Mesothelial cell of epicardium (in vitro differentiated cells): ENCODE measurements around the gene CDH4. TPM values are rescaled to one million over a fixed set of nuclear protein-coding genes. Genes with fewer than 3 reads are reported as not detected.

Experiments used
- DNase-seq, 2 experiments: peaks; one replicate each; pipeline ENCODE4 v3.0.0; 2021; ENCODE audit warnings: low spot score in 2 of 2; ENCODE audit not compliant: unreplicated experiment in 2 of 2
- H3K27ac Mint-ChIP-seq: 2 replicates; pipeline ENCODE4 v1.8.0; 2021; ENCODE audit warnings: mixed read lengths
- H3K27me3 Mint-ChIP-seq: 2 replicates; pipeline ENCODE4 v1.8.0; 2021; ENCODE audit warnings: low read depth, mixed read lengths
- H3K36me3 Mint-ChIP-seq: 2 replicates; pipeline ENCODE4 v1.8.0; 2021; ENCODE audit warnings: mixed read lengths
- H3K4me1 Mint-ChIP-seq: 2 replicates; pipeline ENCODE4 v1.8.0; 2021; ENCODE audit warnings: mixed read lengths
- H3K4me3 Mint-ChIP-seq: 2 replicates; pipeline ENCODE4 v1.8.0; 2021; ENCODE audit warnings: mild to moderate bottlenecking, moderate library complexity, mixed read lengths
- H3K9me3 Mint-ChIP-seq: 2 replicates; pipeline ENCODE4 v1.8.0; 2021; ENCODE audit warnings: mixed read lengths
- CTCF ChIP-seq: fragments of 200-600 bp; sonication (generic); IDR thresholded peaks from one replicate; pipeline ENCODE4 v1.5.0; 2021; ENCODE audit warnings: antibody characterized with exemption; ENCODE audit not compliant: unreplicated experiment
- total RNA-seq: library from RNA; stranded (reverse); gene quantifications from 3 replicates; pipeline ENCODE4 v1.2.1, GENCODE V29; 2021

Gene CDH4
- total RNA-seq, 1 donor from 2014 or later: 1.1 TPM

- no peak for DNase-seq
Observed at GRCh38 chr20:61769286-61769832, 517.3 kb downstream of the CDH4 start.

GRCh38 chr20:61770113-61770585 is 518.1 kb downstream of the CDH4 start:
- no peaks in the 10 kb centered on the region for H3K4me1 Mint-ChIP-seq
- H3K9me3 Mint-ChIP-seq: no peaks in the 10 kb centered on the region
- no peak for TF ChIP-seq CTCF
- H3K27ac Mint-ChIP-seq: no peak overlapping the region
- H3K27me3 Mint-ChIP-seq: peaks cover 17% of the 10 kb centered on the region
- H3K4me3 Mint-ChIP-seq: no peak overlapping the region
- no peak for DNase-seq
- no peaks in the 10 kb centered on the region for H3K36me3 Mint-ChIP-seq

More at GRCh38 chr20:61769286-61769832, 517.3 kb downstream of the CDH4 start:
- TF ChIP-seq CTCF: no peak
- H3K27me3 Mint-ChIP-seq: peaks cover 21% of the 10 kb centered on the region
- H3K4me1 Mint-ChIP-seq: no peaks in the 10 kb centered on the region
- H3K9me3 Mint-ChIP-seq: no peaks in the 10 kb centered on the region
- no peaks in the 10 kb centered on the region for H3K36me3 Mint-ChIP-seq
- no peak overlapping the region for H3K4me3 Mint-ChIP-seq
- no peak overlapping the region for H3K27ac Mint-ChIP-seq

GRCh38 chr20:61771805-61772350 is 519.8 kb downstream of the CDH4 start:
- Mint-ChIP-seq H3K36me3 (no peaks in the 10 kb centered on the region), H3K9me3 (no peaks in the 10 kb centered on the region), H3K27me3 (peaks cover 18% of the 10 kb centered on the region), H3K27ac (no peak overlapping the region), H3K4me1 (no peaks in the 10 kb centered on the region), H3K4me3 (no peak overlapping the region)
- TF ChIP-seq CTCF: no peak
- no peak for DNase-seq

GRCh38 chr20:61772828-61773631 is 521.0 kb downstream of the CDH4 start:
- DNase-seq: no peak
- Mint-ChIP-seq H3K27me3 (peaks cover 22% of the 10 kb centered on the region), H3K36me3 (no peaks in the 10 kb centered on the region)

More at GRCh38 chr20:61772828-61773631, 521.0 kb downstream of the CDH4 start:
- Mint-ChIP-seq H3K4me3 (no peak overlapping the region), H3K9me3 (no peaks in the 10 kb centered on the region), H3K4me1 (no peaks in the 10 kb centered on the region), H3K27ac (no peak overlapping the region)
- no peak for TF ChIP-seq CTCF
